MM.1S (cell line): ENCODE results near the gene RCCD1.

Experiments used
- DNase-seq: peaks from one replicate; pipeline ENCODE4 v3.0.0-alpha.2; 2015
- H2AFZ ChIP-seq: fragments of 300-600 bp; sonication (generic); 2 replicates; pipeline ENCODE4 v1.6.0; 2016; ENCODE audit warnings: antibody characterized with exemption, low read length
- H3F3A ChIP-seq: fragments of 300-600 bp; sonication (generic); 2 replicates; pipeline ENCODE4 v1.6.1; 2016; ENCODE audit warnings: mild to moderate bottlenecking, antibody characterized with exemption, low read length, moderate library complexity, mixed read lengths; ENCODE audit not compliant: insufficient read depth
- H3K27ac ChIP-seq: fragments of 300-600 bp; sonication (generic); 2 replicates; pipeline ENCODE4 v1.5.1; 2016; ENCODE audit warnings: mild to moderate bottlenecking, low read length
- H3K27me3 ChIP-seq: fragments of 300-600 bp; sonication (generic); replicated peaks from 2 replicates; pipeline ENCODE4 v1.6.0; 2016; ENCODE audit warnings: low read length; ENCODE audit not compliant: insufficient read depth
- H3K36me3 ChIP-seq: fragments of 300-600 bp; sonication (generic); replicated peaks from 2 replicates; pipeline ENCODE4 v1.6.1; 2016; ENCODE audit warnings: mild to moderate bottlenecking, low read length, mixed read lengths; ENCODE audit not compliant: insufficient read depth
- H3K4me1 ChIP-seq: fragments of 300-600 bp; sonication (generic); 2 replicates; pipeline ENCODE4 v1.6.1; 2016; ENCODE audit warnings: low read length, mixed read lengths
- H3K4me2 ChIP-seq: fragments of 300-600 bp; sonication (generic); 2 replicates; pipeline ENCODE4 v1.6.0; 2016; ENCODE audit warnings: low read depth, low read length
- H3K4me3 ChIP-seq: fragments of 300-600 bp; sonication (generic); 2 replicates; pipeline ENCODE4 v1.5.1; 2016; ENCODE audit warnings: low read length, mixed read lengths
- H3K79me2 ChIP-seq: fragments of 300-600 bp; sonication (generic); 2 replicates; pipeline ENCODE4 v1.6.1; 2016; ENCODE audit warnings: mixed run types, low read length, mixed read lengths
- H3K9ac ChIP-seq: fragments of 300-600 bp; sonication (generic); 2 replicates; pipeline ENCODE4 v1.6.1; 2016; ENCODE audit warnings: low read length, mixed read lengths
- H3K9me2 ChIP-seq: fragments of 300-600 bp; sonication (generic); replicated peaks from 2 replicates; pipeline ENCODE4 v1.6.1; 2016; ENCODE audit warnings: mild to moderate bottlenecking, low read length, mixed read lengths; ENCODE audit not compliant: insufficient read depth
- H3K9me3 ChIP-seq: fragments of 300-600 bp; sonication (generic); replicated peaks from 2 replicates; pipeline ENCODE4 v1.6.1; 2016; ENCODE audit warnings: mild to moderate bottlenecking, low read length, mixed read lengths; ENCODE audit not compliant: insufficient read depth
- H4K20me1 ChIP-seq: fragments of 300-600 bp; sonication (generic); 2 replicates; pipeline ENCODE4 v1.6.1; 2016; ENCODE audit warnings: mild to moderate bottlenecking, low read length, moderate library complexity, mixed read lengths; ENCODE audit not compliant: insufficient read depth
- CTCF ChIP-seq: fragments of 300-600 bp; sonication (generic); IDR thresholded peaks from 2 replicates; pipeline ENCODE4 v1.5.1; 2016; ENCODE audit warnings: antibody characterized with exemption, low read length, mixed read lengths
- EZH2 ChIP-seq: fragments of 300-600 bp; sonication (generic); optimal IDR thresholded peaks from 2 replicates; pipeline ENCODE3; 2017; ENCODE audit warnings: low read depth, mild to moderate bottlenecking, antibody characterized with exemption, low read length, mixed read lengths
- EZH2phosphoT487 ChIP-seq: fragments of 300-600 bp; sonication (generic); IDR thresholded peaks from 2 replicates; pipeline ENCODE4 v1.6.1; 2018; ENCODE audit warnings: antibody characterized with exemption, low read length

Gene RCCD1

GRCh38 chr15:90954712-90955623 lies at the start of gene RCCD1:
RCCD1 (plus strand) TSS chr15:90954884; CDS start chr15:90956735, 1,851 bp downstream.
- H3K9me2 ChIP-seq, result no peaks in the 10 kb centered on the region
- no peaks in the 10 kb centered on the region for H3K4me1 ChIP-seq
- TF ChIP-seq CTCF, result no peak
- TF ChIP-seq EZH2, result no peak
- no peak for TF ChIP-seq EZH2phosphoT487
- H3K9me3 ChIP-seq, result no peaks in the 10 kb centered on the region
- H3K27me3 ChIP-seq, result no peaks in the 10 kb centered on the region
- H3K79me2 ChIP-seq, result peaks cover 37% of the 10 kb centered on the region
- peak within 1 kb of the TSS; percentile 94 for H3K4me2 ChIP-seq
- H4K20me1 ChIP-seq, result no peaks in the 10 kb centered on the region
- H3F3A ChIP-seq, result peaks cover 25% of the 10 kb centered on the region
- H3K27ac ChIP-seq, result peak within 1 kb of the TSS; percentile 99
- peak; percentile 99 for DNase-seq
- H2AFZ ChIP-seq, result peak within 1 kb of the TSS; percentile 85
- no peaks in the 10 kb centered on the region for H3K36me3 ChIP-seq
- H3K9ac ChIP-seq, result peak within 1 kb of the TSS; percentile 100
- H3K4me3 ChIP-seq, result peak within 1 kb of the TSS; percentile 92

- Histone ChIP-seq H2AFZ (no peak overlapping the region), H3K4me2 (no peak overlapping the region), H3F3A (peaks cover 21% of the 10 kb centered on the region), H3K36me3 (0 out of 2 replicates have a peak, but pooled peaks cover 8% of the 10 kb centered on the region), H3K27me3 (no peaks in the 10 kb centered on the region), H3K27ac (no peak overlapping the region), H4K20me1 (no peaks in the 10 kb centered on the region), H3K9me3 (no peaks in the 10 kb centered on the region), H3K79me2 (peaks cover 25% of the 10 kb centered on the region), H3K9ac (no peak overlapping the region), H3K4me3 (no peak overlapping the region), H3K9me2 (no peaks in the 10 kb centered on the region), H3K4me1 (peaks cover 5% of the 10 kb centered on the region; the same call in 1 of the 2 replicates)
- no peak for DNase-seq
- no peak for TF ChIP-seq CTCF
- TF ChIP-seq EZH2phosphoT487, result no peak
- TF ChIP-seq EZH2, result no peak
Measured at GRCh38 chr15:90905306-90906180, 49.1 kb upstream of the RCCD1 start.

- H3K9me3 ChIP-seq, result no peaks in the 10 kb centered on the region
- no peak overlapping the region for H3K4me3 ChIP-seq
- peaks cover 25% of the 10 kb centered on the region for H3K79me2 ChIP-seq
- no peak overlapping the region for H3K9ac ChIP-seq
- peaks cover 5% of the 10 kb centered on the region; the same call in 1 of the 2 replicates for H3K4me1 ChIP-seq
- H3K36me3 ChIP-seq, result 0 out of 2 replicates have a peak, but pooled peaks cover 8% of the 10 kb centered on the region
- no peaks in the 10 kb centered on the region for H3K27me3 ChIP-seq
- no peaks in the 10 kb centered on the region for H4K20me1 ChIP-seq
- TF ChIP-seq EZH2phosphoT487 (no peak), EZH2 (no peak), CTCF (no peak)
- H3F3A ChIP-seq, result peaks cover 21% of the 10 kb centered on the region
- no peak for DNase-seq
- no peak overlapping the region for H3K4me2 ChIP-seq
- no peaks in the 10 kb centered on the region for H3K9me2 ChIP-seq
- H2AFZ ChIP-seq, result no peak overlapping the region
- H3K27ac ChIP-seq, result no peak overlapping the region
Measured at GRCh38 chr15:90906181-90906849, 48.4 kb upstream of the RCCD1 start.
